K562 (cell line): ENCODE measurements around the gene ERLIN1. TPM values are rescaled to one million over a fixed set of nuclear protein-coding genes. Genes with fewer than 3 reads are reported as not detected.

Experiments used
- ATF7 ChIP-seq: fragments of 450-650 bp; IDR thresholded peaks from 2 replicates; pipeline ENCODE4 v1.7.1; 2014; ENCODE audit warnings: mild to moderate bottlenecking, moderate library complexity
- EP400 ChIP-seq: fragments of 450-650 bp; IDR thresholded peaks from 2 replicates; pipeline ENCODE4 v1.6.1; 2017; ENCODE audit warnings: antibody characterized with exemption, mild to moderate bottlenecking, moderate library complexity
- MBD2 ChIP-seq: sonication (generic); IDR thresholded peaks from 2 replicates; pipeline ENCODE4 v1.6.1; 2016; ENCODE audit warnings: low read depth, borderline replicate concordance
- MYBL2 ChIP-seq, 2 experiments: fragments of 450-650 bp in 1 of 2; sonication (generic) in 1 of 2; formaldehyde crosslinking in 1 of 2; IDR thresholded peaks; 2 replicates each; pipeline versions ENCODE4 v1.6.1 to v1.8.1; 2017 to 2022; ENCODE audit warnings: borderline replicate concordance in 1 of 2, inconsistent platforms in 1 of 2, low read depth in 1 of 2, mild to moderate bottlenecking in 1 of 2, missing genetic modification reagents in 1 of 2, moderate library complexity in 1 of 2
- PTBP1 ChIP-seq: fragments of 200-400 bp; formaldehyde crosslinking; IDR thresholded peaks from 2 replicates; pipeline ENCODE4 v1.6.1; 2017; ENCODE audit warnings: low read depth, low read length
- SMARCC2 ChIP-seq: fragments of 450-650 bp; IDR thresholded peaks from 2 replicates; pipeline ENCODE4 v1.6.1; 2017; ENCODE audit warnings: antibody characterized with exemption, moderate library complexity, mild to moderate bottlenecking, low read depth
- ZNF143 ChIP-seq: sonication (generic); formaldehyde crosslinking; IDR thresholded peaks from 2 replicates; pipeline ENCODE4 v1.9.0; 2022; ENCODE audit warnings: mild to moderate bottlenecking, missing genetic modification reagents
- ZNF324 ChIP-seq: fragments of 250-450 bp; sonication (Bioruptor Pico); IDR thresholded peaks from 2 replicates; pipeline ENCODE4 v1.4.0; 2020; ENCODE audit warnings: mild to moderate bottlenecking
- ZNF589 ChIP-seq: fragments of 200-800 bp; sonication (Bioruptor generic); IDR thresholded peaks from 2 replicates; pipeline ENCODE4 v1.6.1; 2016; ENCODE audit warnings: low read depth, missing genetic modification characterization, missing compliant biosample characterization
- polyA plus RNA-seq, 8 experiments: library from polyadenylated mRNA; depleted of rRNA in 4 of 8; stranded (reverse) in 5 of 8; unstranded in 3 of 8; fragments of >200 nt; fragmentation: Nextera tagmentation in 2 of 8; fragmentation: Illumina TruSeq in 1 of 8; extraction: Ambion mirVana in 2 of 8; extraction: Trizol in 1 of 8; gene quantifications; 2 replicates each; pipeline versions ENCODE4 v1.2.1 to v1.2.3, GENCODE V29; 2011 to 2014; ENCODE audit warnings: inconsistent platforms in 1 of 8, missing spikeins in 1 of 8
- total RNA-seq, 7 experiments: library from RNA; depleted of rRNA in 6 of 7; stranded (reverse); fragments of >200 nt in 6 of 7; fragmentation: Illumina TruSeq in 2 of 7; extraction: Trizol in 2 of 7; gene quantifications; 2 replicates each; pipeline versions ENCODE4 v1.2.1 to v1.2.3, GENCODE V29; 2011 to 2021; ENCODE audit warnings: low replicate concordance in 1 of 7
- TF ChIP-seq, protein P1 (sequence below): fragments of 150-350 bp; conservative IDR thresholded peaks from 2 replicates; pipeline ENCODE4 v1.6.1; 2014; ENCODE audit warnings: low read length
- TF ChIP-seq, protein P2 (sequence below): fragments of 250-450 bp; sonication (Bioruptor Pico); IDR thresholded peaks from 2 replicates; pipeline ENCODE4 v1.8.0; 2021; ENCODE audit warnings: mild to moderate bottlenecking, moderate library complexity
- TF ChIP-seq, protein P3 (sequence below): fragments of 450-650 bp; conservative IDR thresholded peaks from 2 replicates; pipeline ENCODE4 v1.6.1; 2016; ENCODE audit warnings: missing genetic modification characterization, low read depth, mild to moderate bottlenecking, control low read depth, missing compliant biosample characterization
- TF ChIP-seq, protein P4 (sequence below): IDR thresholded peaks from 2 replicates; pipeline ENCODE4 v1.6.1; 2014; ENCODE audit warnings: antibody characterized with exemption
- TF ChIP-seq, protein P5 (sequence below), 2 experiments: fragments of 450-650 bp; IDR thresholded peaks; 2 replicates each; pipeline ENCODE4 v1.6.1; 2016
- TF ChIP-seq, protein P6 (sequence below): fragments of 450-650 bp; IDR thresholded peaks from 2 replicates; pipeline ENCODE4 v1.6.1; 2018; ENCODE audit warnings: mild to moderate bottlenecking, low read depth; ENCODE audit not compliant: partially characterized antibody

Gene ERLIN1
- total and polyA plus RNA-seq, 9 of the 15 experiments (the other 6 are each of a cell fraction or from before 2014, with no cell fraction given): 9.8 to 26.8 (median 15.5) TPM

DNA sequence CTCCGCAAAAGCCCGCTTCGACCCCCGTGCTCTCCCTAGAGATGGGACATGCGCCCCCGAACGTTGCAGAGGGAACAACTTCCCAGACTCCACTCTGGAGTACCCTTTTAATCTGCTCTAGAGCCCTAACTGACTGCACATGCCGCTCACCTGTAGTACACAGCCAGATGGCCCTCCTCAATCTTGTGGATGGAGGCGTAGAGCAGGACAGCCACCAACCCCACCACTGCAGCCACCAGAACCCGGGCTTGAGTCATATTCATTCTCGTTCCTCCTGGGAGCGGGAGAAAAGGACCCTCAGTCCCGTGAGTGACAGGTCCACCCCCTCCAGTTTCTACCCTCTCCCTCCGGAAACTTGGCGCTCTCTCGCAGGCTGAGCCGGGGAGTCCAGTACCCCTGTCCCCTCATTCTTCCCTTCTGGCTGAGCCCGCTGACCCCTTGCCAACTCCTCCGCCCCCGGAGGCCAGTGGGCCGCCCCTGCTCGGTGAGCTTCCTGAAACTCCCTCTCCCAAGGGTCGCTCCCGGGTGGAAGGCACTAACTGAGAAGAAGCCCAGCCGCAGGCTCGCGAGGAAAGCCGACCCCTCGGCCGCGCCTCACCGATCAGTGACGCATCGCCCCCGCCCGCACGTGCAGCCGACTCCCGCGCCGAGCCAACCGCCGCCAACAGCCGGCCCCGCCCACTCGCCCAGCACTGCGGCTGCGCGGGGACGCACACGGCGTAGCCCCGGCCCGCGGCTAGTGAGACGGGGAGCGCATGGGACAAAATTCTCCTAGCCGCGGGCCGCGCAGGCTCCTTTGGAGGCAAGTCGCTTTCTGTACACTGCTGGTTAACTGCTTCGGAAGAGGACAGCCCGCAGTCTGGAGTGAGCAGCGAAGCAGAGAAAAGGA lies at the start of gene ERLIN1 (continued):
- TF ChIP-seq EP400: peak; percentile 80; the same call in 1 of the 2 replicates
- peak; percentile 63; the same call in 1 of the 2 replicates for TF ChIP-seq MBD2
- TF ChIP-seq ATF7: peak; percentile 70; the same call in 1 of the 2 replicates
- TF ChIP-seq, protein P1, sequence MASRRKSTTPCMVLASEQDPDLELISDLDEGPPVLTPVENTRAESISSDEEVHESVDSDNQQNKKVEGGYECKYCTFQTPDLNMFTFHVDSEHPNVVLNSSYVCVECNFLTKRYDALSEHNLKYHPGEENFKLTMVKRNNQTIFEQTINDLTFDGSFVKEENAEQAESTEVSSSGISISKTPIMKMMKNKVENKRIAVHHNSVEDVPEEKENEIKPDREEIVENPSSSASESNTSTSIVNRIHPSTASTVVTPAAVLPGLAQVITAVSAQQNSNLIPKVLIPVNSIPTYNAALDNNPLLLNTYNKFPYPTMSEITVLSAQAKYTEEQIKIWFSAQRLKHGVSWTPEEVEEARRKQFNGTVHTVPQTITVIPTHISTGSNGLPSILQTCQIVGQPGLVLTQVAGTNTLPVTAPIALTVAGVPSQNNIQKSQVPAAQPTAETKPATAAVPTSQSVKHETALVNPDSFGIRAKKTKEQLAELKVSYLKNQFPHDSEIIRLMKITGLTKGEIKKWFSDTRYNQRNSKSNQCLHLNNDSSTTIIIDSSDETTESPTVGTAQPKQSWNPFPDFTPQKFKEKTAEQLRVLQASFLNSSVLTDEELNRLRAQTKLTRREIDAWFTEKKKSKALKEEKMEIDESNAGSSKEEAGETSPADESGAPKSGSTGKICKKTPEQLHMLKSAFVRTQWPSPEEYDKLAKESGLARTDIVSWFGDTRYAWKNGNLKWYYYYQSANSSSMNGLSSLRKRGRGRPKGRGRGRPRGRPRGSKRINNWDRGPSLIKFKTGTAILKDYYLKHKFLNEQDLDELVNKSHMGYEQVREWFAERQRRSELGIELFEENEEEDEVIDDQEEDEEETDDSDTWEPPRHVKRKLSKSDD: no peak
- no peak for TF ChIP-seq ZNF324 (CRISPR knock-in tag)
- TF ChIP-seq, protein P2, sequence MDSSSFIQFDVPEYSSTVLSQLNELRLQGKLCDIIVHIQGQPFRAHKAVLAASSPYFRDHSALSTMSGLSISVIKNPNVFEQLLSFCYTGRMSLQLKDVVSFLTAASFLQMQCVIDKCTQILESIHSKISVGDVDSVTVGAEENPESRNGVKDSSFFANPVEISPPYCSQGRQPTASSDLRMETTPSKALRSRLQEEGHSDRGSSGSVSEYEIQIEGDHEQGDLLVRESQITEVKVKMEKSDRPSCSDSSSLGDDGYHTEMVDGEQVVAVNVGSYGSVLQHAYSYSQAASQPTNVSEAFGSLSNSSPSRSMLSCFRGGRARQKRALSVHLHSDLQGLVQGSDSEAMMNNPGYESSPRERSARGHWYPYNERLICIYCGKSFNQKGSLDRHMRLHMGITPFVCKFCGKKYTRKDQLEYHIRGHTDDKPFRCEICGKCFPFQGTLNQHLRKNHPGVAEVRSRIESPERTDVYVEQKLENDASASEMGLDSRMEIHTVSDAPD (CRISPR knock-in tag): no peak
- no peak for TF ChIP-seq ZNF143 (CRISPR knock-in tag)
- TF ChIP-seq, protein P3, sequence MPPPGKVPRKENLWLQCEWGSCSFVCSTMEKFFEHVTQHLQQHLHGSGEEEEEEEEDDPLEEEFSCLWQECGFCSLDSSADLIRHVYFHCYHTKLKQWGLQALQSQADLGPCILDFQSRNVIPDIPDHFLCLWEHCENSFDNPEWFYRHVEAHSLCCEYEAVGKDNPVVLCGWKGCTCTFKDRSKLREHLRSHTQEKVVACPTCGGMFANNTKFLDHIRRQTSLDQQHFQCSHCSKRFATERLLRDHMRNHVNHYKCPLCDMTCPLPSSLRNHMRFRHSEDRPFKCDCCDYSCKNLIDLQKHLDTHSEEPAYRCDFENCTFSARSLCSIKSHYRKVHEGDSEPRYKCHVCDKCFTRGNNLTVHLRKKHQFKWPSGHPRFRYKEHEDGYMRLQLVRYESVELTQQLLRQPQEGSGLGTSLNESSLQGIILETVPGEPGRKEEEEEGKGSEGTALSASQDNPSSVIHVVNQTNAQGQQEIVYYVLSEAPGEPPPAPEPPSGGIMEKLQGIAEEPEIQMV: no peak
- TF ChIP-seq, protein P4, sequence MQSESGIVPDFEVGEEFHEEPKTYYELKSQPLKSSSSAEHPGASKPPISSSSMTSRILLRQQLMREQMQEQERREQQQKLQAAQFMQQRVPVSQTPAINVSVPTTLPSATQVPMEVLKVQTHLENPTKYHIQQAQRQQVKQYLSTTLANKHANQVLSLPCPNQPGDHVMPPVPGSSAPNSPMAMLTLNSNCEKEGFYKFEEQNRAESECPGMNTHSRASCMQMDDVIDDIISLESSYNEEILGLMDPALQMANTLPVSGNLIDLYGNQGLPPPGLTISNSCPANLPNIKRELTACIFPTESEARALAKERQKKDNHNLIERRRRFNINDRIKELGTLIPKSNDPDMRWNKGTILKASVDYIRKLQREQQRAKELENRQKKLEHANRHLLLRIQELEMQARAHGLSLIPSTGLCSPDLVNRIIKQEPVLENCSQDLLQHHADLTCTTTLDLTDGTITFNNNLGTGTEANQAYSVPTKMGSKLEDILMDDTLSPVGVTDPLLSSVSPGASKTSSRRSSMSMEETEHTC: no peak
- TF ChIP-seq, protein P5, sequence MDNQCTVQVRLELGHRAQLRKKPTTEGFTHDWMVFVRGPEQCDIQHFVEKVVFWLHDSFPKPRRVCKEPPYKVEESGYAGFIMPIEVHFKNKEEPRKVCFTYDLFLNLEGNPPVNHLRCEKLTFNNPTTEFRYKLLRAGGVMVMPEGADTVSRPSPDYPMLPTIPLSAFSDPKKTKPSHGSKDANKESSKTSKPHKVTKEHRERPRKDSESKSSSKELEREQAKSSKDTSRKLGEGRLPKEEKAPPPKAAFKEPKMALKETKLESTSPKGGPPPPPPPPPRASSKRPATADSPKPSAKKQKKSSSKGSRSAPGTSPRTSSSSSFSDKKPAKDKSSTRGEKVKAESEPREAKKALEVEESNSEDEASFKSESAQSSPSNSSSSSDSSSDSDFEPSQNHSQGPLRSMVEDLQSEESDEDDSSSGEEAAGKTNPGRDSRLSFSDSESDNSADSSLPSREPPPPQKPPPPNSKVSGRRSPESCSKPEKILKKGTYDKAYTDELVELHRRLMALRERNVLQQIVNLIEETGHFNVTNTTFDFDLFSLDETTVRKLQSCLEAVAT (IDR thresholded peaks at IDR 0.05): no peak
- TF ChIP-seq ZNF589: no peak
- TF ChIP-seq, protein P6, sequence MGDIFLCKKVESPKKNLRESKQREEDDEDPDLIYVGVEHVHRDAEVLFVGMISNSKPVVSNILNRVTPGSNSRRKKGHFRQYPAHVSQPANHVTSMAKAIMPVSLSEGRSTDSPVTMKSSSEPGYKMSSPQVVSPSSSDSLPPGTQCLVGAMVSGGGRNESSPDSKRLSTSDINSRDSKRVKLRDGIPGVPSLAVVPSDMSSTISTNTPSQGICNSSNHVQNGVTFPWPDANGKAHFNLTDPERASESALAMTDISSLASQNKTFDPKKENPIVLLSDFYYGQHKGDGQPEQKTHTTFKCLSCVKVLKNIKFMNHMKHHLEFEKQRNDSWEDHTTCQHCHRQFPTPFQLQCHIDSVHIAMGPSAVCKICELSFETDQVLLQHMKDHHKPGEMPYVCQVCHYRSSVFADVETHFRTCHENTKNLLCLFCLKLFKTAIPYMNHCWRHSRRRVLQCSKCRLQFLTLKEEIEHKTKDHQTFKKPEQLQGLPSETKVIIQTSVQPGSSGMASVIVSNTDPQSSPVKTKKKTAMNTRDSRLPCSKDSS: no peak
- TF ChIP-seq SMARCC2: no peak
- peak; percentile 53; the same call in 1 of the 2 replicates for TF ChIP-seq MYBL2 (IDR thresholded peaks at IDR 0.05; ENCODE audit: low read depth)
- TF ChIP-seq MYBL2 (CRISPR knock-in tag; IDR thresholded peaks at IDR 0.05; ENCODE audit: borderline replicate concordance): no peak
- no peak for TF ChIP-seq PTBP1
